GM18505 (cell line): ENCODE results near the gene RAB43.

Source experiments
- ATAC-seq: cut with Tn5 transposase; IDR thresholded peaks from one replicate; pipeline ENCODE4 v1.9.1; 2021; ENCODE audit not compliant: unreplicated experiment
- POLR2A ChIP-seq: IDR thresholded peaks from 4 replicates; pipeline ENCODE4 v1.6.1; 2011; ENCODE audit warnings: borderline replicate concordance; ENCODE audit not compliant: insufficient read depth, insufficient read length; ENCODE audit errors: extremely low read depth

RAB43 gene

GRCh38 chr3:129056451-129057173 is 65.0 kb downstream of the RAB43 start:
- ATAC-seq = no peak

GRCh38 chr3:129054605-129055104 is 66.9 kb downstream of the RAB43 start:
- TF ChIP-seq POLR2A = no peak

More at GRCh38 chr3:129056451-129057173, 65.0 kb downstream of the RAB43 start:
- TF ChIP-seq POLR2A = no peak

GRCh38 chr3:129052675-129053074 is 68.9 kb downstream of the RAB43 start:
- ATAC-seq = no peak
- no peak for TF ChIP-seq POLR2A

More at GRCh38 chr3:129054605-129055104, 66.9 kb downstream of the RAB43 start:
- ATAC-seq = no peak

- no peak for ATAC-seq
- TF ChIP-seq POLR2A = no peak
Measured at GRCh38 chr3:129051871-129052340, 69.7 kb downstream of the RAB43 start.

GRCh38 chr3:129050556-129051295 is 70.9 kb downstream of the RAB43 start:
- ATAC-seq = no peak
- no peak for TF ChIP-seq POLR2A

- ATAC-seq = no peak
Measured at GRCh38 chr3:129047553-129047839, 74.1 kb downstream of the RAB43 start.

GRCh38 chr3:129046732-129047552 is 74.7 kb downstream of the RAB43 start:
- TF ChIP-seq POLR2A = no peak
- ATAC-seq = no peak

More at GRCh38 chr3:129047553-129047839, 74.1 kb downstream of the RAB43 start:
- no peak for TF ChIP-seq POLR2A

GRCh38 chr3:129046037-129046731 is 75.4 kb downstream of the RAB43 start:
- TF ChIP-seq POLR2A = no peak
- no peak for ATAC-seq

GRCh38 chr3:129045675-129046036 is 75.9 kb downstream of the RAB43 start:
- ATAC-seq = no peak
- no peak for TF ChIP-seq POLR2A

GRCh38 chr3:129040579-129041300 is 80.9 kb downstream of the RAB43 start:
- no peak for ATAC-seq
- no peak for TF ChIP-seq POLR2A

GRCh38 chr3:129040039-129040336 is 81.6 kb downstream of the RAB43 start:
- TF ChIP-seq POLR2A = no peak
- no peak for ATAC-seq

GRCh38 chr3:129039271-129040038 is 82.1 kb downstream of the RAB43 start:
- no peak for ATAC-seq
- no peak for TF ChIP-seq POLR2A
